GM18861 (cell line): ENCODE data around the gene KANSL3.

Experiments
- ATAC-seq: cut with Tn5 transposase; IDR thresholded peaks from one replicate; pipeline ENCODE4 v1.9.1; 2021; ENCODE audit not compliant: unreplicated experiment

Gene KANSL3

GRCh38 chr2:96546797-96547196 lies 91.3 kb downstream of the KANSL3 start:
- ATAC-seq: no peak

GRCh38 chr2:96546321-96546720 lies 91.8 kb downstream of the KANSL3 start:
- ATAC-seq: no peak
